Measurements from ENCODE around the gene CLCA1.

Gene CLCA1

GRCh38 chr1:86468501-86468977 lies at the start of gene CLCA1:
TSS of gene CLCA1 (plus strand) at chr1:86468927. CDS start at chr1:86468972, 45 bp downstream.
- TF ChIP-seq EZH2 (IDR thresholded peaks at IDR 0.05; ENCODE audit: borderline replicate concordance, low read length) (no peak), CTCF (IDR thresholded peaks at IDR 0.05; ENCODE audit: low read length) (no peak)
- Histone ChIP-seq H3K27me3 (ENCODE audit: insufficient read depth, low read length) (no peaks in the 10 kb centered on the region), H4K20me1 (ENCODE audit: insufficient read depth, low read length) (no peaks in the 10 kb centered on the region), H3K4me2 (ENCODE audit: low read length) (no peak within 1 kb of the TSS), H3F3A (ENCODE audit: insufficient read depth, low read length) (no peaks in the 10 kb centered on the region), H3K79me2 (ENCODE audit: insufficient read depth, low read length) (no peaks in the 10 kb centered on the region), H3K36me3 (ENCODE audit: insufficient read depth, low read length) (no peaks in the 10 kb centered on the region), H3K4me1 (ENCODE audit: insufficient read depth, low read length, severe bottlenecking) (no peaks in the 10 kb centered on the region), H3K9me3 (ENCODE audit: low read length) (no peaks in the 10 kb centered on the region), H3K9ac (ENCODE audit: low read length) (no peak within 1 kb of the TSS), H2AFZ (ENCODE audit: low read length) (no peak within 1 kb of the TSS), H3K4me3 (ENCODE audit: low read depth, low read length, poor library complexity, severe bottlenecking) (no peak within 1 kb of the TSS), H3K27ac (ENCODE audit: low read depth, low read length, poor library complexity, severe bottlenecking) (no peak within 1 kb of the TSS), H3K9me2 (ENCODE audit: low read depth, low read length) (no peaks in the 10 kb centered on the region)

GRCh38 chr1:86419277-86419903 lies 49.3 kb upstream of the CLCA1 start:
- peak; percentile 59 for TF ChIP-seq CTCF (IDR thresholded peaks at IDR 0.05; ENCODE audit: low read length)
- TF ChIP-seq EZH2 (IDR thresholded peaks at IDR 0.05; ENCODE audit: borderline replicate concordance, low read length): no peak

GRCh38 chr1:86421601-86422280 lies 47.0 kb upstream of the CLCA1 start:
- Histone ChIP-seq H4K20me1 (ENCODE audit: insufficient read depth, low read length) (no peaks in the 10 kb centered on the region), H2AFZ (ENCODE audit: low read length) (no peak overlapping the region), H3K9me3 (ENCODE audit: low read length) (no peaks in the 10 kb centered on the region), H3K9ac (ENCODE audit: low read length) (no peak overlapping the region), H3K36me3 (ENCODE audit: insufficient read depth, low read length) (no peaks in the 10 kb centered on the region), H3K4me3 (ENCODE audit: low read depth, low read length, poor library complexity, severe bottlenecking) (no peak overlapping the region), H3K27ac (ENCODE audit: low read depth, low read length, poor library complexity, severe bottlenecking) (no peak overlapping the region), H3K27me3 (ENCODE audit: insufficient read depth, low read length) (no peaks in the 10 kb centered on the region), H3F3A (ENCODE audit: insufficient read depth, low read length) (no peaks in the 10 kb centered on the region), H3K9me2 (ENCODE audit: low read depth, low read length) (no peaks in the 10 kb centered on the region), H3K4me1 (ENCODE audit: insufficient read depth, low read length, severe bottlenecking) (no peaks in the 10 kb centered on the region), H3K79me2 (ENCODE audit: insufficient read depth, low read length) (no peaks in the 10 kb centered on the region), H3K4me2 (ENCODE audit: low read length) (no peak overlapping the region)
- TF ChIP-seq CTCF (IDR thresholded peaks at IDR 0.05; ENCODE audit: low read length): no peak
- no peak for TF ChIP-seq EZH2 (IDR thresholded peaks at IDR 0.05; ENCODE audit: borderline replicate concordance, low read length)

More at GRCh38 chr1:86419277-86419903, 49.3 kb upstream of the CLCA1 start:
- peak overlapping the region; percentile 29; the same call in 1 of the 2 replicates for H3K4me2 ChIP-seq (ENCODE audit: low read length)
- no peaks in the 10 kb centered on the region for H3K36me3 ChIP-seq (ENCODE audit: insufficient read depth, low read length)
- no peaks in the 10 kb centered on the region for H3K79me2 ChIP-seq (ENCODE audit: insufficient read depth, low read length)
- no peaks in the 10 kb centered on the region for H4K20me1 ChIP-seq (ENCODE audit: insufficient read depth, low read length)
- H2AFZ ChIP-seq (ENCODE audit: low read length): peak overlapping the region; percentile 51
- H3K4me3 ChIP-seq (ENCODE audit: low read depth, low read length, poor library complexity, severe bottlenecking): no peak overlapping the region
- no peaks in the 10 kb centered on the region for H3K27me3 ChIP-seq (ENCODE audit: insufficient read depth, low read length)
- no peak overlapping the region for H3K9ac ChIP-seq (ENCODE audit: low read length)
- no peaks in the 10 kb centered on the region for H3K9me3 ChIP-seq (ENCODE audit: low read length)
- H3K9me2 ChIP-seq (ENCODE audit: low read depth, low read length): no peaks in the 10 kb centered on the region
- H3K27ac ChIP-seq (ENCODE audit: low read depth, low read length, poor library complexity, severe bottlenecking): no peak overlapping the region
- no peaks in the 10 kb centered on the region for H3F3A ChIP-seq (ENCODE audit: insufficient read depth, low read length)
- no peaks in the 10 kb centered on the region for H3K4me1 ChIP-seq (ENCODE audit: insufficient read depth, low read length, severe bottlenecking)

Measured in OCI-LY1 (cell line).